Endothelial cell of umbilical vein (primary cell): ENCODE measurements around the gene RAD54L. TPM values are rescaled to one million over a fixed set of nuclear protein-coding genes. Genes with fewer than 3 reads are reported as not detected.
"Not testable (repeated sequence)": the region's sequence is repeated elsewhere in the genome, so short reads cannot be mapped to it uniquely, and the experiment has no call there.

Experiments
- BruUV-seq: library from RNA; stranded (reverse); fragments of 400-500 nt; replicated peaks from 2 replicates; lab custom pipeline; 2021; lab: Mats Ljungman, UMichigan
- CTCF ChIA-PET: fragments of 300-600, 350-600 bp; sonication (Branson Sonifier 250); formaldehyde crosslinking; loops from one replicate; lab custom pipeline; 2021; ENCODE audit warnings: antibody characterized with exemption, inconsistent platforms; lab: Charles Lee
- POLR2A ChIA-PET: fragments of 300-600, 350-600 bp; sonication (Branson Sonifier 250); formaldehyde crosslinking; loops from one replicate; lab custom pipeline; 2021; ENCODE audit warnings: antibody characterized with exemption, inconsistent platforms; lab: Charles Lee
- DNase-seq: peaks from one replicate; pipeline ENCODE4 v3.0.0-alpha.2; 2011; ENCODE audit warnings: low read depth, low spot score
- FAIRE-seq: peaks from 2 replicates; lab custom pipeline; 2011; peaks lifted over from hg19 to GRCh38; lab: Jason Lieb, UNC
- H2AFZ ChIP-seq: 2 replicates; pipeline ENCODE4 v1.6.0; 2012; ENCODE audit warnings: low read depth, low read length, control low read depth, inconsistent platforms
- H3K27ac ChIP-seq: 2 replicates; pipeline ENCODE4 v1.5.1; 2011; ENCODE audit warnings: low read depth, mild to moderate bottlenecking, control low read depth, low read length, moderate library complexity; ENCODE audit not compliant: insufficient read depth
- H3K27me3 ChIP-seq, 2 experiments: 2 replicates each; pipeline versions ENCODE4 v1.6.0 to v1.6.1; 2011; ENCODE audit warnings: low read length in 2 of 2, mixed read lengths in 1 of 2; ENCODE audit not compliant: control insufficient read depth in 2 of 2, insufficient read depth in 2 of 2
- H3K36me3 ChIP-seq, 2 experiments: 2 replicates in 1 of 2; 3 replicates in 1 of 2; pipeline ENCODE4 v1.5.1; 2011; ENCODE audit warnings: low read length in 2 of 2, mild to moderate bottlenecking in 1 of 2, moderate library complexity in 1 of 2; ENCODE audit not compliant: control insufficient read depth in 2 of 2, insufficient read depth in 2 of 2; ENCODE audit errors: extremely low read depth in 1 of 2
- H3K4me1 ChIP-seq: 3 replicates; pipeline ENCODE4 v1.5.1; 2011; ENCODE audit warnings: mild to moderate bottlenecking, low read length; ENCODE audit not compliant: control insufficient read depth, insufficient read depth; ENCODE audit errors: extremely low read depth
- H3K4me2 ChIP-seq: 2 replicates; pipeline ENCODE4 v1.6.1; 2011; ENCODE audit warnings: low read length, control low read depth, mixed read lengths; ENCODE audit not compliant: insufficient read depth
- H3K4me3 ChIP-seq, 3 experiments: fragments of 200-600 bp in 1 of 3; sonication (generic), shearing (Covaris generic) in 1 of 3; replicated peaks in 1 of 3; 2 replicates each; pipeline ENCODE4 v1.5.1; 2011 to 2016; ENCODE audit warnings: control low read depth in 3 of 3, low read length in 3 of 3, mild to moderate bottlenecking in 2 of 3, inconsistent platforms in 1 of 3, low read depth in 1 of 3, moderate library complexity in 1 of 3; ENCODE audit not compliant: insufficient read depth in 1 of 3
- H3K79me2 ChIP-seq: 2 replicates; pipeline ENCODE4 v1.6.0; 2012; ENCODE audit warnings: low read length, inconsistent platforms; ENCODE audit not compliant: control insufficient read depth, insufficient read depth
- H3K9ac ChIP-seq: replicated peaks from 2 replicates; pipeline ENCODE3; 2011; ENCODE audit warnings: low read length, control low read depth; ENCODE audit not compliant: insufficient read depth; ENCODE audit errors: extremely low read depth
- H3K9me1 ChIP-seq: replicated peaks from 3 replicates; pipeline ENCODE4 v1.6.0; 2011; ENCODE audit warnings: mild to moderate bottlenecking, low read length; ENCODE audit not compliant: control insufficient read depth, insufficient read depth; ENCODE audit errors: extremely low read depth
- H3K9me3 ChIP-seq: replicated peaks from 2 replicates; pipeline ENCODE4 v1.5.1; 2012; ENCODE audit warnings: low read length, inconsistent platforms; ENCODE audit not compliant: control insufficient read depth, insufficient read depth
- H4K20me1 ChIP-seq: replicated peaks from 2 replicates; pipeline ENCODE3; 2011; ENCODE audit warnings: mild to moderate bottlenecking, low read length; ENCODE audit not compliant: control insufficient read depth, insufficient read depth; ENCODE audit errors: extremely low read depth
- EZH2 ChIP-seq: IDR thresholded peaks from 2 replicates; pipeline ENCODE4 v1.6.1; 2012; ENCODE audit warnings: borderline replicate concordance, low read depth, mild to moderate bottlenecking, moderate library complexity, low read length, inconsistent platforms; ENCODE audit not compliant: severe bottlenecking
- FOS ChIP-seq: IDR thresholded peaks from 2 replicates; pipeline ENCODE4 v1.6.1; 2011; ENCODE audit warnings: mild to moderate bottlenecking, low read length, moderate library complexity, borderline replicate concordance; ENCODE audit not compliant: insufficient read depth
- GATA2 ChIP-seq: IDR thresholded peaks from 2 replicates; pipeline ENCODE4 v1.7.0; 2011; ENCODE audit warnings: low read depth, mild to moderate bottlenecking, moderate library complexity, mixed read lengths, low read length; ENCODE audit not compliant: insufficient read length, insufficient read depth
- JUN ChIP-seq: IDR thresholded peaks from 2 replicates; pipeline ENCODE4 v1.6.1; 2011; ENCODE audit warnings: borderline replicate concordance, low read depth; ENCODE audit not compliant: insufficient read length, insufficient read depth
- MYC ChIP-seq: IDR thresholded peaks from one replicate; pipeline ENCODE4 v1.6.1; 2011; ENCODE audit warnings: mild to moderate bottlenecking, low read depth, low read length
- POLR2A ChIP-seq: IDR thresholded peaks from 2 replicates; pipeline ENCODE4 v1.6.1; 2012; ENCODE audit warnings: low read depth, mild to moderate bottlenecking, control low read depth, low read length
- POLR2AphosphoS5 ChIP-seq: IDR thresholded peaks from 2 replicates; pipeline ENCODE4 v1.6.1; 2012; ENCODE audit warnings: low read depth, mild to moderate bottlenecking, control low read depth, low read length, moderate library complexity; ENCODE audit not compliant: insufficient read depth
- dilution Hi-C: fragments of 300-500 bp; cut with MboI; formaldehyde crosslinking; loops from one replicate; pipeline ENCODE4 v1.15.0; 2019; ENCODE audit warnings: low sequenced_read_pairs; ENCODE audit not compliant: extremely low pct_ligation_motif_present
- intact Hi-C: fragments of 100-400 bp; cut with micrococcal nuclease; formaldehyde crosslinking; loops from one replicate; pipeline ENCODE4 v1.10.0; 2022
- polyA plus RNA-seq, 4 experiments: library from polyadenylated mRNA; depleted of rRNA in 3 of 4; stranded (reverse) in 3 of 4; unstranded in 1 of 4; fragments of >200 nt; gene quantifications; 2 replicates each; pipeline versions ENCODE4 v1.2.1 to v1.2.3, GENCODE V29; 2011 to 2012; ENCODE audit warnings: missing spikeins in 1 of 4
- total RNA-seq: library from RNA; stranded (reverse); gene quantifications from 2 replicates; pipeline ENCODE4 v1.2.3, GENCODE V29; 2021
- TF ChIP-seq, protein P1 (sequence below): IDR thresholded peaks from 2 replicates; pipeline ENCODE4 v1.6.1; 2011; ENCODE audit not compliant: insufficient read depth, insufficient read length
- TF ChIP-seq, protein P2 (sequence below), 2 donors: IDR thresholded peaks; 1 replicate in 1 of 2; 2 replicates in 1 of 2; pipeline ENCODE4 v1.5.1; 2011; ENCODE audit warnings: low read length in 2 of 2, mild to moderate bottlenecking in 2 of 2, moderate library complexity in 2 of 2, control low read depth in 1 of 2, inconsistent platforms in 1 of 2, low read depth in 1 of 2; ENCODE audit not compliant: insufficient read depth in 1 of 2; ENCODE audit errors: extremely low read depth in 1 of 2

Gene RAD54L
- total and polyA plus RNA-seq, 2 donors (not counting 3 experiments of a cell fraction or from before 2014, with no cell fraction given) = 10.5 to 18.9 TPM

DNA sequence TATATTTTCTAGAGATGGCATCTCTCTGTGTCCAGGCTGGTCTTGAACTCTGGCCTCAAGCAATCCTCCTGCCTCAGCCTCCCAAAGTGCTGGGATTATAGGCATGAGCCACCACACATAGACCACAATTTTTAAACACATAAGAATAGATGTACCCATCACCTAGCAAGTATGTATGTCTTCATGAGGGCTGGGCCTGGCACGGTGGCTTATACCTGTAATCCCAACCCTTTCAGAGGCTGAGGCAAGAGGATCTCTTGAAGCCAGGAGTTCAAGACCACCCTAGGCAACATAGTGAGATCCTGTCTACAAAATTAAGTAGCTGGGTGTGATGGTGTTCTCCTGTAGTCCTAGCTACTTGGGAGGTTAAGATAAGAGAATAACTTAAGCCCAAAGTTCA is 69.8 kb downstream of the RAD54L start:
- Histone ChIP-seq H3K36me3 (peaks cover 0 to 5% of the 10 kb centered on the region in 2 experiments), H3K4me2 (no peak overlapping the region), H3K9me3 (no peaks in the 10 kb centered on the region), H3K79me2 (no peaks in the 10 kb centered on the region), H3K27ac (no peak overlapping the region), H3K9me1 (no peaks in the 10 kb centered on the region), H2AFZ (no peak overlapping the region), H3K4me3 (no peak overlapping the region), H4K20me1 (no peaks in the 10 kb centered on the region), H3K9ac (no peak overlapping the region), H3K4me1 (no peaks in the 10 kb centered on the region), H3K27me3 (no peaks in the 10 kb centered on the region)
- BruUV-seq = no TSS peak
- FAIRE-seq = no peak
- no peak for DNase-seq
- TF ChIP-seq GATA2 (no peak), JUN (no peak), FOS (no peak), POLR2A (no peak), EZH2 (no peak), MYC (no peak), POLR2AphosphoS5 (no peak)
- TF ChIP-seq, protein P1, sequence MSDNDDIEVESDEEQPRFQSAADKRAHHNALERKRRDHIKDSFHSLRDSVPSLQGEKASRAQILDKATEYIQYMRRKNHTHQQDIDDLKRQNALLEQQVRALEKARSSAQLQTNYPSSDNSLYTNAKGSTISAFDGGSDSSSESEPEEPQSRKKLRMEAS = no peak
- TF ChIP-seq, protein P2, sequence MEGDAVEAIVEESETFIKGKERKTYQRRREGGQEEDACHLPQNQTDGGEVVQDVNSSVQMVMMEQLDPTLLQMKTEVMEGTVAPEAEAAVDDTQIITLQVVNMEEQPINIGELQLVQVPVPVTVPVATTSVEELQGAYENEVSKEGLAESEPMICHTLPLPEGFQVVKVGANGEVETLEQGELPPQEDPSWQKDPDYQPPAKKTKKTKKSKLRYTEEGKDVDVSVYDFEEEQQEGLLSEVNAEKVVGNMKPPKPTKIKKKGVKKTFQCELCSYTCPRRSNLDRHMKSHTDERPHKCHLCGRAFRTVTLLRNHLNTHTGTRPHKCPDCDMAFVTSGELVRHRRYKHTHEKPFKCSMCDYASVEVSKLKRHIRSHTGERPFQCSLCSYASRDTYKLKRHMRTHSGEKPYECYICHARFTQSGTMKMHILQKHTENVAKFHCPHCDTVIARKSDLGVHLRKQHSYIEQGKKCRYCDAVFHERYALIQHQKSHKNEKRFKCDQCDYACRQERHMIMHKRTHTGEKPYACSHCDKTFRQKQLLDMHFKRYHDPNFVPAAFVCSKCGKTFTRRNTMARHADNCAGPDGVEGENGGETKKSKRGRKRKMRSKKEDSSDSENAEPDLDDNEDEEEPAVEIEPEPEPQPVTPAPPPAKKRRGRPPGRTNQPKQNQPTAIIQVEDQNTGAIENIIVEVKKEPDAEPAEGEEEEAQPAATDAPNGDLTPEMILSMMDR (IDR thresholded peaks at IDR 0.05; ENCODE audit: extremely low read depth in 1 of 2, insufficient read depth in 1 of 2, low read depth in 1 of 2, low read length in 2 of 2) = no peak
- intact Hi-C loops (no loop called here), dilution Hi-C loops (no loop called here)
- ChIA-PET POLR2A (no interaction called here), CTCF (interaction anchor here (1.4 kb wide), 1 partner anchor 30 kb away, joined by 5 read pairs; no protein-coding TSS in a partner anchor)

DNA sequence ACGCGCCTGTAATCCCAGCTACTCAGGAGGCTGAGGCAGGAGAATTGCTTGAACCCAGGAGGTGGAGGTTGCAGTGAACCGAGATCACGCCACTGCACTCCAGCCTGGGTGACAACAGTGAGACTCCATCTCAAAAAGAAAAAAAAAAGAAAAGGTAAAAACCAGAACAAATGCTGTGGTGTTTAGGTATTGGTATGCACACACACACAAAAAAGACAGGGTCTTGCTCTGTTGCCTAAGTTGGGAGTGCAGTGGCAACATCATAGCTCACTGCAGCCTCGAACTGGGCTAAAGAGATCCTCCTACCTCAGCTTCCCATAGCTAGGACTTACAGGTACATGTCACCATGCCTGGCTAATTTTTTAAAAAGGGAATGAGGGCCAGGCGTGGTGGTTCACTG is 71.7 kb downstream of the RAD54L start:
- H3K4me3 ChIP-seq, H3K4me1 ChIP-seq, DNase-seq, H3K79me2 ChIP-seq, POLR2A ChIA-PET, H3K9me1 ChIP-seq, H3K27ac ChIP-seq, FAIRE-seq, H3K9ac ChIP-seq, H2AFZ ChIP-seq, H3K9me3 ChIP-seq, dilution Hi-C loops, H3K36me3 ChIP-seq, intact Hi-C loops, H4K20me1 ChIP-seq, H3K27me3 ChIP-seq, H3K4me2 ChIP-seq, BruUV-seq: not testable (repeated sequence)
- CTCF ChIA-PET = interaction anchor here (1.0 kb wide), 2 partner anchors 13 to 29 kb away, joined by 3 to 4 read pairs; no protein-coding TSS in a partner anchor
